Neutrophil (primary cell): ENCODE results near the gene ATXN7.

ENCODE experiments used
- H3K27ac ChIP-seq: fragments of 200-600 bp; sonication (generic); 2 replicates; pipeline ENCODE4 v1.5.1; 2016; ENCODE audit warnings: mild to moderate bottlenecking, moderate library complexity
- H3K27me3 ChIP-seq: fragments of 200-600 bp; sonication (generic); 2 replicates; pipeline ENCODE4 v1.6.0; 2016; ENCODE audit warnings: mild to moderate bottlenecking
- H3K36me3 ChIP-seq: fragments of 200-600 bp; sonication (generic); 2 replicates; pipeline ENCODE4 v1.5.1; 2017
- H3K4me1 ChIP-seq, 2 experiments: fragments of 200-600 bp in 1 of 2; sonication (generic) in 1 of 2; 1 replicate in 1 of 2; 2 replicates in 1 of 2; pipeline versions ENCODE4 v1.5.1 to v1.6.1; 2013 to 2016; ENCODE audit warnings: low read depth in 1 of 2, low read length in 1 of 2, mild to moderate bottlenecking in 1 of 2, moderate library complexity in 1 of 2; ENCODE audit not compliant: control insufficient read depth in 1 of 2, insufficient read depth in 1 of 2
- H3K4me3 ChIP-seq, 2 experiments: fragments of 200-600 bp in 1 of 2; sonication (generic) in 1 of 2; 1 replicate in 1 of 2; 2 replicates in 1 of 2; pipeline ENCODE4 v1.5.1; 2013 to 2016; ENCODE audit warnings: low read depth in 1 of 2, low read length in 1 of 2, mild to moderate bottlenecking in 1 of 2, moderate library complexity in 1 of 2
- H3K9me3 ChIP-seq: fragments of 200-600 bp; sonication (generic); 2 replicates; pipeline ENCODE4 v1.5.1; 2016
- CTCF ChIP-seq: fragments of 200-600 bp; sonication (generic); IDR thresholded peaks from 2 replicates; pipeline ENCODE4 v1.5.1; 2016; ENCODE audit warnings: antibody characterized with exemption

The ATXN7 gene

GRCh38 chr3:63921741-63922482 lies 58.2 kb downstream of the ATXN7 start:
- H3K27ac ChIP-seq: peak overlapping the region; percentile 78
- peaks cover 40 to 46% of the 10 kb centered on the region in 2 experiments for H3K4me1 ChIP-seq
- peaks cover 43% of the 10 kb centered on the region for H3K36me3 ChIP-seq
- no peak for TF ChIP-seq CTCF
- H3K27me3 ChIP-seq: no peaks in the 10 kb centered on the region
- no peaks in the 10 kb centered on the region for H3K9me3 ChIP-seq
- peak overlapping the region; percentile 19 to 40 for H3K4me3 ChIP-seq

- Histone ChIP-seq H3K4me1 (peaks cover 40 to 46% of the 10 kb centered on the region in 2 experiments), H3K27ac (peak overlapping the region; percentile 78), H3K9me3 (no peaks in the 10 kb centered on the region), H3K36me3 (peaks cover 36% of the 10 kb centered on the region), H3K4me3 (peak overlapping the region; percentile 19 to 40), H3K27me3 (no peaks in the 10 kb centered on the region)
- no peak for TF ChIP-seq CTCF
Measured at GRCh38 chr3:63922491-63923199, 59.0 kb downstream of the ATXN7 start.

DNA sequence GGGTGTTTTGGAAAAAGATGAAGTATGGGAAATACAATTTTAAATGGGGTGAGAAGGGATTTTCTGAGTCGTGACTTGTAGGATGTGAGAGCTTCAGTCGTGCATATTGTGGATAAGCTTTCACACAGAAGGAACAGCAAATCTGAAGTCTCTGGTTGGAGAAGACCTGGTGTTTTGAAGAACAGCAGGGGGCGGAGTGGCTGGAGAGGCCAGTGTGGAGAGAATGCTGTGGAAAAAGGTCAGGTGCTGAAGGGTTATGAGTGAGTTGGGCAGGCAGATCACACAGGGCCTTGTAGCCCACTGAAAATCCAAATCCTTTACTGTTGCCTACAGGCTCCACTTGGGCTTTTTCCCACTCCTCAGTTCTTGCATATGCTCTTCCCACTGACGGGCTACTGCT lies 62.6 kb downstream of the ATXN7 start:
- no peaks in the 10 kb centered on the region for H3K27me3 ChIP-seq
- H3K4me1 ChIP-seq: peaks cover 38 to 42% of the 10 kb centered on the region in 2 experiments
- H3K27ac ChIP-seq: no peak overlapping the region
- H3K9me3 ChIP-seq: no peaks in the 10 kb centered on the region
- H3K36me3 ChIP-seq: peaks cover 25% of the 10 kb centered on the region
- H3K4me3 ChIP-seq: no peak overlapping the region
- no peak for TF ChIP-seq CTCF

DNA sequence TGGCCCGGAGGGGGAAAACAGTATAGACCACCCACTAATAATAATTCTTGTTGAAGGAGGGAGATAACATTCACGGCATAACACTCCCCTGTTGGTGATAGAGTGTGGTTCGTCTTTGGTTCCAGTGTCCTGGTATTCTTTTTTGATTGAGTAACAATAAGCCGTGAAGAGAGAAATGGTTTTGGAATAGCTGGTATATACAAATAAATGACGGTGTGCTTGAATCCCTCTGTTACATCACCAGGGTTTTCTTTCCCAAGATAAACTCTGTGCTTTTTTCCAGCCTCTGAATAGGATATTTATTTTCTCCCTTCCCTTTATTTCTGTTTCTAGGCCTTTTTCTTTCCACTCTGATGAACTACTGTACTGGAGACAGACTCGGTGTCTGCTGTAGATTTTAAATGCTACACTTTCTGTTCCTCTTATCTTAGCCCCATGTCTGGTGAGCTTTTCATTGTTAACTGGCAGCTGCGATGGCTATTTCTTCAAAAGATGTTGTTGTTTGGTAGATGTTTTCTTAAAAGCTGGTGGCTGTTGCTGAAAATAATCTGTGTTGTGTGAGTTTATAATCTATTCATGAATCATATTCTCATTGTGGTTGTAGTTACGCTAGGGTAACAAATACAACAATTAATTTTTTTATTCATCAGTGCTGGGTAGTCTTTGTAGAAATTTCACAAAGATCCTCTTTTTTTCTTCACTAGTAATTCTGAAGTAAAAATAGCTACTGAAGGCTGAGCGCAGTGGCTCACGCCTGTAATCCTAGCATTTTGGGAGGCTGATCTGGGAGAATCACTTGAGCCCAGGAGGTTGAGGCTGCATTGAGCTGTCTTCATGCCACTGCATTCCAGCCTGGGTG lies 64.0 kb downstream of the ATXN7 start:
- Histone ChIP-seq H3K36me3 (peaks cover 25% of the 10 kb centered on the region), H3K27ac (no peak overlapping the region), H3K27me3 (no peaks in the 10 kb centered on the region), H3K4me3 (no peak overlapping the region), H3K4me1 (peaks cover 38 to 42% of the 10 kb centered on the region in 2 experiments), H3K9me3 (no peaks in the 10 kb centered on the region)
- no peak for TF ChIP-seq CTCF

- Histone ChIP-seq H3K9me3 (no peaks in the 10 kb centered on the region), H3K4me1 (peaks cover 51 to 53% of the 10 kb centered on the region in 2 experiments), H3K27ac (no peak overlapping the region), H3K27me3 (no peaks in the 10 kb centered on the region), H3K36me3 (peaks cover 11% of the 10 kb centered on the region), H3K4me3 (no peak overlapping the region)
- no peak for TF ChIP-seq CTCF
Measured at GRCh38 chr3:63931290-63931689, 67.6 kb downstream of the ATXN7 start.
